ENCODE results near the gene TBXA2R. TPM values are rescaled to one million over a fixed set of nuclear protein-coding genes. Genes with fewer than 3 reads are reported as not detected.

Gene TBXA2R
- total and polyA plus RNA-seq, 2 of the 8 experiments (the other 6 are each of a cell fraction or from before 2014, with no cell fraction given) = 0.39 to 0.50 TPM

GRCh38 chr19:3655402-3656072 is 48.9 kb upstream of the TBXA2R start:
- no peaks in the 10 kb centered on the region for H3K23me2 ChIP-seq (ENCODE audit: low read depth, low read length)
- H2BK12ac ChIP-seq (ENCODE audit: low read depth, low read length) = no peak overlapping the region
- H2BK5ac ChIP-seq (ENCODE audit: low read depth, low read length) = no peak overlapping the region
- FAIRE-seq (no peak), DNase-seq (ENCODE audit: low read depth in 1 of 2, low spot score in 2 of 2) (no peak)
- H2BK15ac ChIP-seq (ENCODE audit: low read length) = no peak overlapping the region
- 91% methylated on average over 23 of the region's 25 CpGs; no CpG with 5 or more reads in 1 of the 2 experiments for WGBS, 2 experiments (ENCODE audit: extremely low coverage in 1 of 2, insufficient coverage in 1 of 2, insufficient read length in 1 of 2, insufficient replicate concordance in 2 of 2, low coverage in 1 of 2, low lambda C conversion rate in 2 of 2, missing lambda C conversion rate in 1 of 2)
- H3K4ac ChIP-seq (replicated peaks; ENCODE audit: insufficient read length, low read depth, low read length) = no peak overlapping the region
- no peak overlapping the region for H3K4me2 ChIP-seq (ENCODE audit: insufficient read depth in 1 of 2, low read depth in 2 of 2, low read length in 2 of 2)
- no peak overlapping the region for H4K5ac ChIP-seq (ENCODE audit: insufficient read length, low read depth, low read length)
- no peak overlapping the region for H3K23ac ChIP-seq (ENCODE audit: insufficient read length)
- H3K36me3 ChIP-seq (ENCODE audit: control insufficient read depth in 2 of 4, insufficient read depth in 4 of 4, low read length in 3 of 4) = peaks cover 0 to 25% (median 8%) of the 10 kb centered on the region in 4 experiments; a peak in 5 of 8 replicates
- no peak overlapping the region for H3K4me3 ChIP-seq (ENCODE audit: extremely low read depth in 1 of 4, insufficient read depth in 2 of 4, low read depth in 3 of 4, low read length in 4 of 4)
- no peak overlapping the region for H3K9ac ChIP-seq (replicated peaks in 1 of 4; ENCODE audit: extremely low read depth in 1 of 4, low read depth in 3 of 4, low read length in 3 of 4)
- H3K56ac ChIP-seq (replicated peaks; ENCODE audit: insufficient read length, low read depth, low read length) = no peak overlapping the region
- H3K18ac ChIP-seq (ENCODE audit: extremely low read depth, low read length) = no peak overlapping the region
- H2BK20ac ChIP-seq (ENCODE audit: low read length) = no peak overlapping the region
- no peaks in the 10 kb centered on the region for H3K79me1 ChIP-seq (ENCODE audit: low read depth, low read length)
- no peak overlapping the region for H3K14ac ChIP-seq (ENCODE audit: insufficient read length)
- no peaks in the 10 kb centered on the region for H3K9me3 ChIP-seq (ENCODE audit: insufficient read depth in 2 of 2, low read depth in 1 of 2, low read length in 1 of 2)
- no peak overlapping the region for H2AFZ ChIP-seq (ENCODE audit: low read length)
- no peak overlapping the region for H2BK120ac ChIP-seq (replicated peaks; ENCODE audit: low read depth, low read length)
- no peaks in the 10 kb centered on the region for H3K79me2 ChIP-seq (ENCODE audit: control insufficient read depth in 1 of 2, insufficient read depth in 2 of 2, low read length in 2 of 2)
- peaks cover 0 to 16% of the 10 kb centered on the region in 2 experiments for H4K20me1 ChIP-seq (replicated peaks in 1 of 2; ENCODE audit: control insufficient read depth in 1 of 2, insufficient read depth in 2 of 2, low read length in 2 of 2)
- H4K8ac ChIP-seq (ENCODE audit: extremely low read depth, insufficient read depth, low read length) = peak overlapping the region; percentile 25; the same call in 1 of the 2 replicates
- no peaks in the 10 kb centered on the region for H3K27me3 ChIP-seq (replicated peaks in 1 of 4; ENCODE audit: control insufficient read depth in 3 of 4, extremely low read depth in 1 of 4, insufficient read depth in 3 of 4, low read length in 3 of 4)
- H4K91ac ChIP-seq (replicated peaks; ENCODE audit: insufficient read length, low read length) = no peak overlapping the region
- no peak overlapping the region for H3K27ac ChIP-seq (ENCODE audit: low read depth, low read length)
- POLR2A ChIA-PET (ENCODE audit: partially characterized antibody) = interaction anchor here (0.6 to 0.7 kb wide), 2 partner anchors 10 to 12 kb away, joined by 3 read pairs; no protein-coding TSS in a partner anchor
- H3K4me1 ChIP-seq (replicated peaks in 1 of 4; ENCODE audit: control insufficient read depth in 3 of 4, insufficient read depth in 4 of 4, low read length in 3 of 4) = no peaks in the 10 kb centered on the region
- no peak for TF ChIP-seq CTBP2 (IDR thresholded peaks at IDR 0.05; ENCODE audit: borderline replicate concordance, insufficient read depth, insufficient read length, low read length)
- no peak for TF ChIP-seq TEAD4 (IDR thresholded peaks at IDR 0.05; ENCODE audit: low read depth, low read length)
- no peak for TF ChIP-seq CEBPB (IDR thresholded peaks at IDR 0.05; ENCODE audit: low read depth, low read length)
- no peak for TF ChIP-seq CTCF (IDR thresholded peaks at IDR 0.05; ENCODE audit: control extremely low read depth in 1 of 3, insufficient read depth in 1 of 3, low read depth in 1 of 3, low read length in 3 of 3)
- no peak for TF ChIP-seq TCF12 (IDR thresholded peaks at IDR 0.05; ENCODE audit: low read depth, low read length)
- TF ChIP-seq CHD2 (IDR thresholded peaks at IDR 0.05; ENCODE audit: low read length) = no peak
- no peak overlapping the region for H2AK5ac ChIP-seq (ENCODE audit: low read depth, low read length)
- CTCF ChIA-PET (ENCODE audit: partially characterized antibody) = interaction anchor here (1.0 to 3.9 kb wide), 12 partner anchors 11 to 445 kb away, joined by 3 to 25 read pairs (median 4); partner anchors contain the start of gene GIPC3
